GM12873 (cell line): ENCODE results near the gene BCKDHB.

Source experiments
- TF ChIP-seq, protein P1 (sequence below): IDR thresholded peaks from 2 replicates; pipeline ENCODE4 v1.5.1; 2012; ENCODE audit warnings: low read depth, mild to moderate bottlenecking, moderate library complexity, low read length, control low read depth; ENCODE audit not compliant: insufficient read depth; ENCODE audit errors: missing control alignments

BCKDHB gene

DNA sequence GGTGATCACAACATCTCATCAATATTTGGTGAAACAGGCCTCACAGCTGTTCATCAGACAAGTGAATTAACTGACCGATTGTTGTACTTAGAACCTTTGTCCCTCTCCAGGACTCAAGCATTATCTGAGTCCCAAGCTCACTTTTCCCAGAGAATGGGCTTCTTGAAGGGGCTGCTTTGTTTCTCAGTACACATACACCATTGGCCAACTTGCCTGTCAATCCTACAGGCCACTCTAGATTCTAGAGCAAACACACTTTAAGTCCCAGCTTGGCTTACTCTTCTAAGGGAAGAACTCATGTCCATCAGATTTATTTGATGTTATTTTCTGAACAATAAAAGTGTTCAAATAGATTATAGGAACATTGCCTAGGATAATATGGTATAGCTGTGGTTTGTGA is 249.5 kb downstream of the BCKDHB start:
- TF ChIP-seq, protein P1, sequence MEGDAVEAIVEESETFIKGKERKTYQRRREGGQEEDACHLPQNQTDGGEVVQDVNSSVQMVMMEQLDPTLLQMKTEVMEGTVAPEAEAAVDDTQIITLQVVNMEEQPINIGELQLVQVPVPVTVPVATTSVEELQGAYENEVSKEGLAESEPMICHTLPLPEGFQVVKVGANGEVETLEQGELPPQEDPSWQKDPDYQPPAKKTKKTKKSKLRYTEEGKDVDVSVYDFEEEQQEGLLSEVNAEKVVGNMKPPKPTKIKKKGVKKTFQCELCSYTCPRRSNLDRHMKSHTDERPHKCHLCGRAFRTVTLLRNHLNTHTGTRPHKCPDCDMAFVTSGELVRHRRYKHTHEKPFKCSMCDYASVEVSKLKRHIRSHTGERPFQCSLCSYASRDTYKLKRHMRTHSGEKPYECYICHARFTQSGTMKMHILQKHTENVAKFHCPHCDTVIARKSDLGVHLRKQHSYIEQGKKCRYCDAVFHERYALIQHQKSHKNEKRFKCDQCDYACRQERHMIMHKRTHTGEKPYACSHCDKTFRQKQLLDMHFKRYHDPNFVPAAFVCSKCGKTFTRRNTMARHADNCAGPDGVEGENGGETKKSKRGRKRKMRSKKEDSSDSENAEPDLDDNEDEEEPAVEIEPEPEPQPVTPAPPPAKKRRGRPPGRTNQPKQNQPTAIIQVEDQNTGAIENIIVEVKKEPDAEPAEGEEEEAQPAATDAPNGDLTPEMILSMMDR = no peak

DNA sequence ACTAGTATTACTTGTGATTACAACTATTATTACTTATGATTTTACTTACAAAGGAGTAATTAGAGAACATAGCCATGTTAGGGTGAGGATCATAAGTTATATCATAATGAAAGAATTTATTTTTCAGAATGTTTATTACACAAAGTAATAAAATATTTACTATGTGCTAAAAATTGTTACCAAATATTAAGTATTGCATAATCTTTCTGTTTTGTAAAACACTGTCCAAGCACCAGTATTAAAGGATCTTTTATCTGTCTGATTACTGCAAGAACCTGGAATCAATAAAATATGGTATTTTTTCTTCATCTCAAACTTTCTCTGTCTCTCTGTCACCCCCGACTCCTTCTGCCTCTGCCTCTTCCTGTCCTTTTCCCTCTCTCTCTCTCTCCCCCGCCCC is 250.1 kb downstream of the BCKDHB start:
- TF ChIP-seq, protein P1 = no peak

DNA sequence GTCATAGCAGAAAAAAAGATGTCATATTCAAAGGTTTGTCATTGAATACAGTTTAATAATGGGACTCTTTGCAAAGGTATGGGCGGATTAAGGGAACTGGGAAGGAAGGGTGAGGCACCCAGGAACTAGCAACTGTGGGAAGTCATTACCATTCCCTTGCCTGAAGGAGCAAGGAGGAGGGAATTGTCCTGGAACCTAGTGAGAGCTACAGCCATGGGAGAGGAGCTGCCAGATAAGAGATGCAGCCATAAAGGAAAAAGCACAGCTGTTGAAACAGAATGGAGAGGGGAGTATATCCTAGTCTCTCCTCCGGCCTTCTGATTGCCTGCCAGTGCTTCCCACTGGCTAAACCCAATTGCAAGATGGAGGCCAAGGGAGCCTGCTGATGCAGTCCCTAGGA is 250.6 kb downstream of the BCKDHB start:
- TF ChIP-seq, protein P1 = no peak

DNA sequence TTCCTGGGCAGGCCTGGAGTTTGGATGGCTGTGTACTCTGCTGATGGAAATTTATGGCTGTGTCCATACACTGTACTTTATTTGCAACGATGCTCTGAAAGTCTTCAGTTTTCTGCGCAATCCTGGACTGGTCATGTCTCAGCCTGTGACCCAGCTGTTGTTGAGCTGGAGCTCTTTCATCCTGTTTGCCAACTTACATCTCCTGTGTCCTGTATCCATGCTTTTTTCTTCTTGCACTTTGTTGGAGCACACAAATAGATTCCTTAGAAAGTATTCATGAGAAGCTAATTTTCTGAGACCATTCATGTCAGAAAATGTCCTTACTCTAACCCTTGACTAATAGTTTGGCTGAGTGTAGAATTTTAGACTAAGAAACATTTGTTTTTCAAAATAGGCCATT is 251.2 kb downstream of the BCKDHB start:
- TF ChIP-seq, protein P1 = no peak

DNA sequence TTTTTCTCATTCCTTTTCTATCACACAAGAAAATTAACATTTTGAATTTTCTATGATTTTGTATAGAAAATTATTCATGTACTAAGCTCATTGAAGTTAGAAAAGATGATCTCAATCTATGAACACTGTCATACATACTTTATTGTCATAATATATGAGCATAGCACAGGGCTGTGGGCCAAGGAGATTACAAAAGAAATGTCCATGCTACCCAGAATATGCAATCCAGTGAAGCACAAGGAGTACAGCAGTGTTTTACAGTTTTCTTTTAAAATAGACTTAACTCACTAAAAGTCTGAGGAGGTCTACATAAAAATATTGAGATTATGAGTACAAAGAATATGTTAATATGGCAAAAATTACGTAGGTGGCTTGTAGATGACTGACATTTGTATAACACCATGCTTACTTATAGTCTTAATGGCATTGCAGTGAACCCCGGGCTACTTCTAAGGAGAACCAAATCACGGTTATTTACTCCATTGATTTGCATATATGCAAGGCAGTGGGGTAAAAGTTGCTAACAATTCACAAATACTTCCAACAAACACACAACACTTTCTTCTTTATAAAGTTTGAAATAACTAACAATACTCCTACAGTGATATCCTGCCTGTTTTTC is 257.1 kb downstream of the BCKDHB start:
- TF ChIP-seq, protein P1 = no peak

DNA sequence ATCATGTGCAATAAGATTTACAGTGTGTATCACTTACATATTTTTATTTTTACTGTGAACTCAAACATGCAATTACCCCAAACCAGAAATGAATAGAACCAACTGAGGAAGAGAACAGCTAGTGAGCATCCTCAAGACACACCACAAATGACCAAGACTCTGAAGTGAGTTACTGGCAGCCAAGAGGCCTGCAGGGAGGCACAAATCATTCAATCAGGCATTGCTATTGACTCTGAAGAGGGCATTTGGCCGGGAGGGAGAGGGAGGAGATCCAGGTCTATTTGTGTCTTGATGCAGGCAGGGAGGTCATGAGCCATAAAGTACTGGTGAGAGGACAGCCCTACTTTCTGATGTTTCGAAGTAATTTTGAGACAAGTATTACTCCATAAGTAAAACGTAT is 257.7 kb downstream of the BCKDHB start:
- TF ChIP-seq, protein P1 = no peak

DNA sequence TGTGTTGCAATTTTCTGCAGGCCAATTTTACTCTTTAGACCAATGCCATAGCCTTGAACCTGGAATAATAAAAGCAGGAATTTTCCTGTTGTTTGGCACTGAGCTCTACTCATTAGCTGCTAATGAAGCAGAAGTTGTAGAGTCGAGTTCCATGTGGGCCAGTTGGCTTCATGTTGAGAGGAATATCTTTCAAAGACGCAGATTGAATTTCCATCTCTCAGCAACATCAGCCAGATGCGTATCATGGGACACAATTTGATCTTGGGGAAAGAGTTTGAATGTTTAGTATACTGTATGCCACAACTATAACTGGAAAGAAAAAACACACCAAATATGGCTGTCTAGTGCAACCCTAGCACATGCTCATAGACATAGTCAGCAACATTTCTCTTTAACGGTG is 259.6 kb downstream of the BCKDHB start:
- TF ChIP-seq, protein P1 = no peak
